H9 (cell line): ENCODE measurements around the gene MCRIP1. TPM values are rescaled to one million over a fixed set of nuclear protein-coding genes. Genes with fewer than 3 reads are reported as not detected.

Experiments used
- DNase-seq: peaks from one replicate; pipeline ENCODE4 v3.0.0-alpha.2; 2017
- H2AFZ ChIP-seq: one replicate; pipeline ENCODE4 v1.6.1; 2013; ENCODE audit warnings: mild to moderate bottlenecking, low read length, control low read depth, moderate library complexity
- H2AK5ac ChIP-seq: 2 replicates; pipeline ENCODE4 v1.6.1; 2013; ENCODE audit warnings: low read length, control low read depth, mixed read lengths; ENCODE audit not compliant: insufficient read length
- H2BK120ac ChIP-seq: one replicate; pipeline ENCODE4 v1.6.1; 2013; ENCODE audit warnings: low read depth, mild to moderate bottlenecking, low read length, control low read depth, inconsistent platforms; ENCODE audit not compliant: poor library complexity, severe bottlenecking
- H2BK12ac ChIP-seq: 2 replicates; pipeline ENCODE4 v1.6.1; 2013; ENCODE audit warnings: low read length, control low read depth, mixed read lengths, low read depth; ENCODE audit not compliant: insufficient read length
- H2BK15ac ChIP-seq: 2 replicates; pipeline ENCODE4 v1.6.1; 2013; ENCODE audit warnings: low read depth, low read length, control low read depth
- H2BK20ac ChIP-seq: one replicate; pipeline ENCODE4 v1.6.1; 2013; ENCODE audit warnings: low read depth, mild to moderate bottlenecking, low read length, control low read depth, inconsistent platforms; ENCODE audit not compliant: poor library complexity, severe bottlenecking
- H2BK5ac ChIP-seq: 2 replicates; pipeline ENCODE4 v1.6.1; 2013; ENCODE audit warnings: low read length, control low read depth, mixed read lengths; ENCODE audit not compliant: insufficient read length
- H3K14ac ChIP-seq: 2 replicates; pipeline ENCODE4 v1.6.1; 2013; ENCODE audit warnings: low read length, control low read depth; ENCODE audit not compliant: insufficient read depth
- H3K18ac ChIP-seq: 2 replicates; pipeline ENCODE4 v1.6.1; 2013; ENCODE audit warnings: low read depth, mild to moderate bottlenecking, mixed read lengths, low read length, control low read depth; ENCODE audit not compliant: insufficient read length
- H3K23ac ChIP-seq: 2 replicates; pipeline ENCODE4 v1.6.1; 2013; ENCODE audit warnings: low read length, control low read depth, mixed read lengths, low read depth; ENCODE audit not compliant: insufficient read length
- H3K23me2 ChIP-seq: 2 replicates; pipeline ENCODE4 v1.6.1; 2013; ENCODE audit warnings: low read depth, mild to moderate bottlenecking, mixed read lengths, low read length, control low read depth; ENCODE audit not compliant: insufficient read length, poor library complexity, severe bottlenecking
- H3K27ac ChIP-seq: 2 replicates; pipeline ENCODE4 v1.5.1; 2013; ENCODE audit warnings: low read length, control low read depth, mixed read lengths, low read depth; ENCODE audit not compliant: insufficient read length
- H3K27me3 ChIP-seq: 2 replicates; pipeline ENCODE4 v1.6.1; 2013; ENCODE audit warnings: low read length, control low read depth, inconsistent platforms; ENCODE audit not compliant: insufficient read depth
- H3K4ac ChIP-seq: 2 replicates; pipeline ENCODE4 v1.6.1; 2013; ENCODE audit warnings: low read depth, mild to moderate bottlenecking, control low read depth, inconsistent platforms, low read length, moderate library complexity
- H3K4me1 ChIP-seq: 2 replicates; pipeline ENCODE4 v1.6.1; 2013; ENCODE audit warnings: low read length, control low read depth, inconsistent platforms; ENCODE audit not compliant: insufficient read depth
- H3K4me2 ChIP-seq: 2 replicates; pipeline ENCODE4 v1.6.1; 2013; ENCODE audit warnings: low read length, control low read depth, mixed read lengths; ENCODE audit not compliant: insufficient read length, insufficient read depth
- H3K56ac ChIP-seq: 2 replicates; pipeline ENCODE4 v1.6.1; 2013; ENCODE audit warnings: low read depth, mild to moderate bottlenecking, mixed read lengths, low read length, control low read depth; ENCODE audit not compliant: insufficient read length
- H3K79me1 ChIP-seq: 2 replicates; pipeline ENCODE4 v1.6.1; 2013; ENCODE audit warnings: low read depth, mild to moderate bottlenecking, moderate library complexity, low read length, control low read depth, inconsistent platforms; ENCODE audit not compliant: insufficient read depth, poor library complexity, severe bottlenecking
- H3K79me2 ChIP-seq: 2 replicates; pipeline ENCODE4 v1.6.1; 2013; ENCODE audit warnings: low read length, control low read depth, inconsistent platforms; ENCODE audit not compliant: insufficient read depth
- H3K9ac ChIP-seq: 2 replicates; pipeline ENCODE4 v1.6.1; 2013; ENCODE audit warnings: low read length, control low read depth, mixed read lengths; ENCODE audit not compliant: insufficient read length; ENCODE audit errors: extremely low read depth
- H3K9me3 ChIP-seq: one replicate; pipeline ENCODE4 v1.6.1; 2013; ENCODE audit warnings: low read depth, low read length, inconsistent platforms; ENCODE audit not compliant: control insufficient read depth
- H3T11ph ChIP-seq: one replicate; pipeline ENCODE4 v1.6.1; 2013; ENCODE audit warnings: mild to moderate bottlenecking, low read length, control low read depth, inconsistent platforms
- H4K20me1 ChIP-seq: one replicate; pipeline ENCODE4 v1.6.1; 2013; ENCODE audit not compliant: control insufficient read depth, insufficient read length, insufficient read depth
- H4K5ac ChIP-seq: 2 replicates; pipeline ENCODE4 v1.6.1; 2013; ENCODE audit warnings: low read depth, mild to moderate bottlenecking, mixed read lengths, low read length, control low read depth; ENCODE audit not compliant: insufficient read length
- H4K8ac ChIP-seq: replicated peaks from 2 replicates; pipeline ENCODE4 v1.6.1; 2013; ENCODE audit warnings: low read length, control low read depth, mixed read lengths, low read depth; ENCODE audit not compliant: insufficient read length
- H4K91ac ChIP-seq: 2 replicates; pipeline ENCODE4 v1.6.1; 2013; ENCODE audit warnings: low read depth, mild to moderate bottlenecking, moderate library complexity, mixed read lengths, low read length, control low read depth; ENCODE audit not compliant: insufficient read length
- H3K27ac Mint-ChIP-seq, 3 experiments: 2 replicates in 2 of 3; 3 replicates in 1 of 3; pipeline ENCODE4 v1.8.0; 2020 to 2021; ENCODE audit warnings: mixed read lengths in 3 of 3, mild to moderate bottlenecking in 1 of 3, moderate library complexity in 1 of 3
- H3K27me3 Mint-ChIP-seq: 2 replicates; pipeline ENCODE4 v1.8.0; 2021; ENCODE audit warnings: low read depth, mild to moderate bottlenecking, moderate library complexity, mixed read lengths
- H3K36me3 Mint-ChIP-seq, 3 experiments: 2 replicates in 2 of 3; 3 replicates in 1 of 3; pipeline ENCODE4 v1.8.0; 2020 to 2021; ENCODE audit warnings: low read depth in 3 of 3, mixed read lengths in 3 of 3; ENCODE audit not compliant: insufficient read depth in 1 of 3
- H3K4me1 Mint-ChIP-seq, 2 experiments: 2 replicates each; pipeline ENCODE4 v1.8.0; 2020; ENCODE audit warnings: mixed read lengths in 2 of 2
- H3K4me3 Mint-ChIP-seq, 2 experiments: 2 replicates in 1 of 2; 3 replicates in 1 of 2; pipeline ENCODE4 v1.8.0; 2020 to 2021; ENCODE audit warnings: mild to moderate bottlenecking in 2 of 2, mixed read lengths in 2 of 2, moderate library complexity in 1 of 2
- H3K9me3 Mint-ChIP-seq, 2 experiments: 2 replicates in 1 of 2; 3 replicates in 1 of 2; pipeline ENCODE4 v1.8.0; 2020; ENCODE audit warnings: mild to moderate bottlenecking in 2 of 2, mixed read lengths in 2 of 2, moderate library complexity in 1 of 2
- CTCF ChIP-seq: fragments of 200-600 bp; sonication (generic); conservative IDR thresholded peaks from 3 replicates; pipeline ENCODE4 v1.8.0; 2021; ENCODE audit warnings: antibody characterized with exemption, mild to moderate bottlenecking
- WGBS: extraction: QIAGEN DNeasy Blood & Tissue Kit; methylation state at CpG from one replicate; pipeline ENCODE4 v1.1.7; 2013; ENCODE audit warnings: missing lambda C conversion rate, low lambda C conversion rate, mixed read lengths; ENCODE audit not compliant: insufficient read length; ENCODE audit errors: extremely low coverage; 5-methylcytosine and 5-hydroxymethylcytosine counted together
- total RNA-seq: library from RNA; stranded (reverse); gene quantifications from 2 replicates; pipeline ENCODE4 v1.2.1, GENCODE V29; 2021

The MCRIP1 gene
- total RNA-seq, 1 experiment from 2014 or later, result 118 TPM

- no peak overlapping the region for H2AFZ ChIP-seq
- no peak overlapping the region for H3K23ac ChIP-seq
- H3K27me3 Mint-ChIP-seq, result no peaks in the 10 kb centered on the region; the same call in 1 of the 2 replicates
- peaks cover 0 to 5% (median 4%) of the 10 kb centered on the region in 3 experiments; a peak in 4 of 7 replicates for H3K36me3 Mint-ChIP-seq
- no peaks in the 10 kb centered on the region for H3K9me3 ChIP-seq
- H3K4me1 ChIP-seq, result no peaks in the 10 kb centered on the region; the same call in 1 of the 2 replicates
- H2BK20ac ChIP-seq, result no peak overlapping the region
- no peak overlapping the region for H3K27ac ChIP-seq
- no peak overlapping the region for H3K14ac ChIP-seq
- WGBS, result no CpG with 5 or more reads among the region's 30 CpGs
- no peak for DNase-seq
- H2AK5ac ChIP-seq, result no peak overlapping the region
- no peak overlapping the region for H3K9ac ChIP-seq
- peaks cover 5 to 15% of the 10 kb centered on the region in 2 experiments for H3K4me1 Mint-ChIP-seq
- H2BK12ac ChIP-seq, result no peak overlapping the region
- no peak overlapping the region for H4K91ac ChIP-seq
- no peak overlapping the region for H3K4ac ChIP-seq
- no peak for TF ChIP-seq CTCF
- no peaks in the 10 kb centered on the region for H3K27me3 ChIP-seq
- H3K79me1 ChIP-seq, result peaks cover 3% of the 10 kb centered on the region
- no peaks in the 10 kb centered on the region for H3K23me2 ChIP-seq
- H4K8ac ChIP-seq, result no peak overlapping the region
- H3T11ph ChIP-seq, result no peak overlapping the region
- no peak overlapping the region for H4K5ac ChIP-seq
- no peak overlapping the region for H2BK15ac ChIP-seq
- H3K18ac ChIP-seq, result no peak overlapping the region
- H2BK120ac ChIP-seq, result no peak overlapping the region
- H3K56ac ChIP-seq, result no peak overlapping the region
- H3K4me3 Mint-ChIP-seq, result no peak overlapping the region
- no peaks in the 10 kb centered on the region for H3K79me2 ChIP-seq
- H2BK5ac ChIP-seq, result no peak overlapping the region
- H4K20me1 ChIP-seq, result no peaks in the 10 kb centered on the region
- peak overlapping the region in 2 of 3 experiments; percentile 41 to 64; a peak in 1 of 7 replicates for H3K27ac Mint-ChIP-seq
- H3K9me3 Mint-ChIP-seq, result no peaks in the 10 kb centered on the region; a peak in 1 of 5 replicates
- H3K4me2 ChIP-seq, result no peak overlapping the region
These were observed 9.9 kb downstream of the MCRIP1 start for GRCh38 chr17:81822996-81823819.
